Measurements from ENCODE around the gene SMARCD1. TPM values are rescaled to one million over a fixed set of nuclear protein-coding genes. Genes with fewer than 3 reads are reported as not detected.

The SMARCD1 gene
- polyA plus RNA-seq, 1 donor: 53.4 TPM

DNA sequence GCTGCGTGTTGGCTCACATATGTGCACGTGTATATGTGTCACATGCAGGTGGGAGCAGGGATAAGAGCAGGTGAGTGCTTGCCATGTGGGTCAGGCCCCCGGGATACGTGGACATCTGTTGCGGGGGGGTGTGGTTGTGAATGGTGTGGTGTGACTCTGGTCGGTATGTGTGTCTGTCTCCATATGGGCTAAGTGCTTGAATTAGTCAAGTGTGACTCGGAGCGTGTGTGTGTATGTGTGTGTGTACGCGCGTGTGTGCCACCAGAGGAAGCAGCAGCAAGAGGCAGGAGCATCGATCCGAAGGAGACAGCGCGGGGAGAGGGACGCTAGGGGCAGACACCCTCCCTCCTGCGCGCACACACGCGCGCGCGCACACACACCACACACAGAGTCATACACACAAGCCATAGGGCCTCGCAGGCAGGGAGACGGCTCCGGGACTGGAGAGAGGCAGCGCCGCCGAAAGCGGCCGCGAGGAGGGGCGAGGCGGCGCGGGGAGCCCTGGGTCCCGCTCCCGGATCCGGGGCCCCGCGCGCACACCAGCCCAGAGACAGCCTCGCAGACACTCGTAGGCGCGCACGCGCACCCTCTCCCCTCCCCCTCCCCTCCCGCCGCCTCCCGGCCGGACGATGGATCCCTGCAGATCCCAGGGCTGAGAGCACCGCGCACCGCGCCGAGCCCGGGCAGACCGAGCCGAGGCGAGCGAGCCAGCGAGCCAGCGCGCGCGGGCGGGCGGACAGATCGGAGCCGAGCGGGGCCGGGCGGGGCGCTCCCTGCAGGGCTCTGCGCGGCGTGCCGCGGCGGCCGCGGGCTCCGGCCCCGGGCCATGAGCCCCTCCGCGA lies 27.9 kb upstream of the SMARCD1 start, which contains the start of gene ASIC1:
ASIC1 (plus strand) TSS at position 597 of the 842 bp plus-strand sequence. CDS start 1,171 bp downstream, outside the sequence.
- DNase-seq (ENCODE audit: low read depth): no peak

GRCh38 chr12:50057896-50058670 lies 27.1 kb upstream of the SMARCD1 start:
- no peak for DNase-seq (ENCODE audit: low read depth)

- no peak for DNase-seq (ENCODE audit: low read depth)
These were observed 26.3 kb upstream of the SMARCD1 start for GRCh38 chr12:50058743-50059312.

DNA sequence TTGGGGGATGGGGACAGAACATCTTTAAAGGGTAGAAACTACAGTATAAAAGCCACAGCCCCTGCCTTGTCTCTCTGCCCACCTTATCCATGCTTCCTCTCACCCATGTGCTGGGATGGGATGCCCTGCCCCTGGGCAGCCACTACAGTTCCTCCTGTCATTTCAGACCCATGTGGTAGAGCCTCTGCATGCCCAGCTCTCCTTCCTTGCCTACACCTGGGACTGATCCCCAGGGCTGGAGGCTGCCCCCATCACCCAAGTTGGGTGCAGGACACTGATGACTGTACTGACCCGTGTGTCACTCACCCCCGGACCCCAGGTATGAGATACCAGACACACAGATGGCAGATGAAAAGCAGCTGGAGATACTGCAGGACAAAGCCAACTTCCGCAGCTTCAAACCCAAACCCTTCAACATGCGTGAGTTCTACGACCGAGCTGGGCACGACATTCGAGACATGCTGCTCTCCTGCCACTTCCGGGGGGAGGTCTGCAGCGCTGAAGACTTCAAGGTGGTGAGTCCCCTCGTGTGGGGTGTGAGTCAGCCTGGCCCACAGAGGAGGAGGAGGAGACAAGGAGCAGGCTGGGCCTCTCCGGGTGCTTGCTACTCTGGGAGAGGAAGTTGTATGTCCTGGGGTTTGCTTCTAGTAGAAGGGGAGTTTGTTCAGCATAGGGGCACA lies 25.6 kb upstream of the SMARCD1 start:
- no peak for DNase-seq (ENCODE audit: low read depth)

DNA sequence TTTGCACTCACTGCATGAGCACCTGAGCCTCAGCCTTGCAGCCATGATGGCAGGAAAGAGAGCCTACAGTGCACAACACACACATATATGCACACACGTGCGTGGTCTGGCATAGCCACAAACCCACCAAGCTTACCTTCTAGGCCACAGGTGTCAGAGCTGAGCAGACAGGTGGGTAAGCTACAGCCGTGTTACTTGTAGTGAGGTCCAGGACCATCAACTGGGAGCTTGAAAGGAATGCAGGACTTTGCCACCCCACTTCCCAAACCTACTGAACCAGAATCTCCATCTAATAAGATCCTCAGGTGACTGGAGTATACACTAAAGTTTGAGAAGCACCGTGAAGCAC lies 25.0 kb upstream of the SMARCD1 start:
- no peak for DNase-seq (ENCODE audit: low read depth)

- DNase-seq (ENCODE audit: low read depth): no peak
These were observed 24.0 kb upstream of the SMARCD1 start for GRCh38 chr12:50061171-50061570.

DNA sequence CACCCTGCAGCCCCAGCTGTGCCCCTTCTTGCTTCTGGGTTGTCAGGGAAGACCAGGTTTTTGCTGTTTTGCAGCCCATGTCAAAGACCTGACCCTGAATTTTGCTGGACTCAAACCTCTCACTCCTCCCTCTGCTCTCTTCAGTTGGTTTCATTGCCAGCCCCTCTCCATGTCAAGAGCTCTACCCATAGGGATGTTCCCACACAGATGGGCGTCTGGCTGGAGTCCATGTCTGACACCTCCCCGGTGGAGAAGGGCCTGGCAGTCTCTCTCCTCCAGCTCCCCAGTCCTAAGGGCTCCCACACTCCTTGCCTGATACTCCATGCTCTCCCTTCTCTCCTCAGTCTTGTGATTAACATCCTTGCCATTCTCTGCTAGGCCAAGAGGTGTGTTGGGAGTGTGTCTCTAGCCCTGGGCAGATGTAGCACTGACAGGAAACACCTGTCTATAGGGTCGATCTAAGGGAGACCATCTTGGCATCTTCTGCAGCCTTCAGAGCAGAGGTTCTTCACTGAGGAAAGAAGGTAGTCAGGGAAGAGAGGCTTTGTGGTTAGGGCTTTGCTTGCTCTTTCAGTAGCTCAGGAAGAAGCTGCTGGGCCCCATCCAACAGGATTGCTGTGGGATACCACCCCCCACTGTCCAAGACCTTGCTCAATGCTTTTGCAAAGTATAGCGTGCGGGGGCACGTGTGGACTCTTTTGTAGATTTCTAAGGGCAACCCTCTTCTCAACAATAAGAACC lies 23.0 kb upstream of the SMARCD1 start:
- DNase-seq (ENCODE audit: low read depth): no peak

DNA sequence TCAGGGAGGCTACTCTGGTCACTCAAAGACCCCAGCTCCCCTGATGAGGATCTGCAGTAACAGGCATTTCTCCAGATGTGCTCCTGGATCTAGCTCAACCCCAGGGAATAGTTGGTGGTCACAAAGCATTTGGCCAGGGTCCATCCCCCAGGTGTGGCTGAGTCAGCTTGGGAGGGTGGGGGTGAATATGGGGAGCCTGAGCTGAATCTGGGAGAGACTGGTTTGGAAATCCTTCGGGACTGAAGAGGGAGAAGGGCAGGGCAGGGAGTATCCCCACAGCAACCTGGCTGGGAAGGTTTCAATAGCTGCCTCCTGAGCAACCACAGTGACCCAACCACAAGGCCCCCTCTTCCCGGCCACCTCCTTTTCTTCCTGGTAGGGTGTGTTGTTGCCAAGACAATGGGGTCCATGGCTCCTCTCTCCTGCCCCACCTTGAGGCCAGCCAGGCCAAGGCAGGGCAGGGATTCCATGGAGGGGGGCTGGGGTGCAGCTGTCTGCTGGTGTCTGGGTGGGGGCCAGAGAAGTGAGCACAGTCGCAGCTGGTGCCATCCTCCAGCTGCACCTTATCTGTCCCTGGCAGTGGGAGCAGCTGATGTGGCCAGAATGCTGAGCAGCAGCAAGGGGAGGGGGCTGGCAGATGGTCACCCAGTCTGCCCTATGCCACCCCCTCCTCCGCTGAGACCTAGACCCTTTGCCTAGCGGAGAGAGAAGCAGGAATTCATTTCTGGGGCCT lies 22.2 kb upstream of the SMARCD1 start:
- no peak for DNase-seq (ENCODE audit: low read depth)

DNA sequence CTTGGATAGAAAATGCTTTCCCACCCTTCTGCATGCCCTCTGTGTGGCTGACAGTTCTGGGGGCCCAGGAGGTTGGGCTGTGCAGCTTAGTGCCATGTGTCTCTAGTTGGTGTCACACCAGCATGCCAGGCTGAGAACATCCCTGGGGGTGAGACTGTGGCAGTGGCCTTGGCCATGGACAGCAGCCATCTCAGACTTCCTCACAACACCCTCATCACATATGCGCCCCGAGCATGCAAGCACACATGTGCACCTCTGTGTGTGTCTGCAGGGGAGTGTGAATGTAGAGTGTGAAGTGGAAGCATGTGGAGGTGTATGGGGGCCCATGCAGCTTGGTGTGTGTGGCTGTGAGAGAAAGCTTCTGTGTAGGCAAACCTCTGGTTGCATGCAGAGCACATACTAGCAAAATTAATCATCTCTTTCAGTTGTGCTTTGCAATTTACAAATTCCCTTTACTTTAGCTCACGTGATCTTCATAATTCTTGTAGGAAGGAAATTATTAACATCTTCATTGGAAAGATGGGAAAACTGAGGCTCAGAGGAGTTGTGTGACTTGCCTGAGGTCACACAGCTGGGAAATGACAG lies 19.3 kb upstream of the SMARCD1 start:
- DNase-seq (ENCODE audit: low read depth): no peak

DNA sequence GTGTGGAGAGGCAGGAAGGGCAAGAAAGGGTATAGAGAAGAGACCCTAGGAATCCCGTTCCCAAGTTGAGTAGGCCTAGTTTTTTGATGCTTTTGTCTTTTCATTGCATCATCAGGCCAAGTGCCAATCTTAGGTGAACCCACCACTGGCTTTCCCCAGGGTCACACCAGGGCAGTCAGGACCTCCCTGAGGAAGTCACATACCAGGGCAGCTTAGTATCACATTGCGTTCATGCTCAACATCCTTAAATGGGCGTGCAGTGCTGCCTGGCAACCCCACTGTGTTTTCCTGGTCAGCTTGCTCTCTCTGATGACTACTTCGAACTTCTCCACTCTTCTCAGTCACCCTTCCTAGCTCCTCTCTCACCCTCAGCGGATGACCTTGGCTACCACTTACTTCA lies 18.7 kb upstream of the SMARCD1 start:
- DNase-seq (ENCODE audit: low read depth): no peak

DNA sequence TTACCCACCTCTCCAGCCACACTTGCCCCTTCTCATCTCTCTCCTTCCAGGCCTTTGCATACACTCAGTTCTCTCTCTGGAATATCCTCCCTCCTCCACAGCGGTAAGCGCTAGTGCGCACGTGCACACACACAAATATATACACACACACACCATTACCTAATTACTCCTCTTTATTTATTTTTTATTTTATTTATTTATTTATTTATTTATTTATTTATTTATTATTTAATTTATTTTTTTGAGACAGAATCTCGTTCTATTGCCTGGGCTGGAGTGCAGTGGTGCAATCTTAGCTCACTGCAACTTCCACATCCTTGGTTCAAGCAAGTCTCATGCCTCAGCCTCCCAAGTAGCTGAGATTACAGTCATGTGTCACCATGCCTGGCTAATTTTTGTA lies 16.1 kb upstream of the SMARCD1 start:
- no peak for DNase-seq (ENCODE audit: low read depth)

GRCh38 chr12:50069539-50069938 lies 15.6 kb upstream of the SMARCD1 start:
- no peak for DNase-seq (ENCODE audit: low read depth)

- DNase-seq (ENCODE audit: low read depth): peak; percentile 72
These were observed 14.7 kb upstream of the SMARCD1 start for GRCh38 chr12:50070314-50071060.

- DNase-seq (ENCODE audit: low read depth): no peak
These were observed 12.8 kb upstream of the SMARCD1 start for GRCh38 chr12:50072198-50072907.

GRCh38 chr12:50073206-50073605 lies 11.9 kb upstream of the SMARCD1 start:
- DNase-seq (ENCODE audit: low read depth): no peak

GRCh38 chr12:50073712-50074111 lies 11.4 kb upstream of the SMARCD1 start:
- no peak for DNase-seq (ENCODE audit: low read depth)

GRCh38 chr12:50074936-50075807 lies 10.0 kb upstream of the SMARCD1 start:
- DNase-seq (ENCODE audit: low read depth): no peak

DNA sequence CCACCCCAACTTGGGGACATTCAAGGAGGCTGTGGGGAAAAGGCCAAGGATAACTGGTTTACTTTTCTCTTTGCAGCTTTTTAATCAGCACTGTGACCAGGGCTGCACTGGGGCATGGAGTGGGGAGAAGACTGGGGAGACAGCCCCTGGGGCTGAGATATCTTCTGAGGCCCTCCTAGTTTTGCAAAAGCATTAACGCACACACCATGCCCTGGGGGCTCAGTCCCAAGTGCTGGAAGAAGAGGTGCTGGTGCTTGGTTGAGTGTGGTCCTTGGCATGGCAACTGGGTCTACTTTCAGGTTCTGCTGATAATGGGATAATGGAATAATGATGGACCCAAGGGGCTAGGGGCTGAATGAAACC lies 9.4 kb upstream of the SMARCD1 start:
- DNase-seq (ENCODE audit: low read depth): no peak
